GM19099 (cell line): ENCODE measurements around the gene FOSL2.

Experiments
- POLR2A ChIP-seq: IDR thresholded peaks from 3 replicates; pipeline ENCODE4 v1.6.1; 2011; ENCODE audit warnings: low read depth; ENCODE audit not compliant: insufficient read length; ENCODE audit errors: extremely low read depth

FOSL2 gene

GRCh38 chr2:28363686-28364280, 28.9 kb upstream of the FOSL2 start:
- no peak for TF ChIP-seq POLR2A

GRCh38 chr2:28364610-28365009, 28.0 kb upstream of the FOSL2 start:
- TF ChIP-seq POLR2A, result no peak

GRCh38 chr2:28365158-28365557, 27.5 kb upstream of the FOSL2 start:
- no peak for TF ChIP-seq POLR2A

- no peak for TF ChIP-seq POLR2A
Measured at GRCh38 chr2:28366149-28366495, 26.5 kb upstream of the FOSL2 start.

- no peak for TF ChIP-seq POLR2A
Measured at GRCh38 chr2:28366496-28367282, 26.0 kb upstream of the FOSL2 start.

- TF ChIP-seq POLR2A, result no peak
Measured at GRCh38 chr2:28367667-28368356, 24.8 kb upstream of the FOSL2 start.

GRCh38 chr2:28368357-28368798, 24.3 kb upstream of the FOSL2 start:
- no peak for TF ChIP-seq POLR2A

- no peak for TF ChIP-seq POLR2A
Measured at GRCh38 chr2:28369358-28369757, 23.3 kb upstream of the FOSL2 start.

- no peak for TF ChIP-seq POLR2A
Measured at GRCh38 chr2:28370354-28370753, 22.3 kb upstream of the FOSL2 start.

GRCh38 chr2:28373854-28374253, 18.8 kb upstream of the FOSL2 start:
- TF ChIP-seq POLR2A, result no peak

GRCh38 chr2:28374331-28374730, 18.3 kb upstream of the FOSL2 start:
- no peak for TF ChIP-seq POLR2A

GRCh38 chr2:28375236-28375635, 17.4 kb upstream of the FOSL2 start:
- no peak for TF ChIP-seq POLR2A

GRCh38 chr2:28375742-28376631, 16.7 kb upstream of the FOSL2 start:
- no peak for TF ChIP-seq POLR2A

- no peak for TF ChIP-seq POLR2A
Measured at GRCh38 chr2:28377195-28377816, 15.4 kb upstream of the FOSL2 start.
